Measurements from ENCODE around the gene FXYD1. TPM values are rescaled to one million over a fixed set of nuclear protein-coding genes. Genes with fewer than 3 reads are reported as not detected.
"Not testable (repeated sequence)": the region's sequence is repeated elsewhere in the genome, so short reads cannot be mapped to it uniquely, and the experiment has no call there.

FXYD1 gene
- polyA plus RNA-seq, 4 donors: 15.4 to 32.1 (median 24.9) TPM

DNA sequence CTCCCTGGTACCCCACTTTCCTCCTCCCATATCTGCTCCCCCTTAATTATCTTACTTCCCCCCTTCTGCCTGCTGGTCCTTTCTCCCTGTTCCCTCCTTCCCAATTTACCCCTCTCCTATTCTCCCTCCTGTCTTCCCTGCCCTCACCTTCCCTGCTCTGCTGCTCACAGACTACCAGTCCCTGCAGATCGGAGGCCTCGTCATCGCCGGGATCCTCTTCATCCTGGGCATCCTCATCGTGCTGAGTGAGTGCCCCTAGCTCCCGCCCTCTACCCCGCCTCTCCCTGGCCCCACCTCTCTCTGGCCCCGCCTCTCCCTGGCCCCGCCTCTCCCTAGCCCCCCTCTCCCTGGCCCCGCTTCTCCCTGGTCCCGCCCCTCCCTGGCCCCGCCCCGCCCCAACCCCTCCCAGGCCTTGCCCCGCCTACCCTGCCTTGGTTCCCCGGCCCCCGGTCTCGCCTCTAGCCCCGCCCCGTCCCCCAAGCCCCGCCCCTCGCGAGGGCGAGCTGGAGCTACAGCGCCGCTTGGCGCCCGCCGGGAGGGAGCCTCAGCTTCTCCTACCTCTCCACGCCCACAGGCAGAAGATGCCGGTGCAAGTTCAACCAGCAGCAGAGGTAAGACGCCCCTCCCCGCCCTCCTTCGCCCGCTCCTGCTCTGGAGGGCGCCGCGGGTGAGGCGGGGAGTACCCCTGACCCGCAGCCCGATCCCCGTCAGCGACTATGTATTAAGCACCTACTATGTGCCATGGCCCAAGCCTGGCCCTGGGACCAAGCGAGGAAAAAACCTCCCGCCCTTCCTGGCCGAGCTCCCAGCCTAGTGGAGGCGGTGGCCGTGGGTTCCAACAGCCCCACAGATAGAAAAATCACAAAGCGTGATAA is 2.6 kb downstream of the FXYD1 start:
- no peak for DNase-seq (ENCODE audit: low read depth in 4 of 4, low spot score in 2 of 4)

DNA sequence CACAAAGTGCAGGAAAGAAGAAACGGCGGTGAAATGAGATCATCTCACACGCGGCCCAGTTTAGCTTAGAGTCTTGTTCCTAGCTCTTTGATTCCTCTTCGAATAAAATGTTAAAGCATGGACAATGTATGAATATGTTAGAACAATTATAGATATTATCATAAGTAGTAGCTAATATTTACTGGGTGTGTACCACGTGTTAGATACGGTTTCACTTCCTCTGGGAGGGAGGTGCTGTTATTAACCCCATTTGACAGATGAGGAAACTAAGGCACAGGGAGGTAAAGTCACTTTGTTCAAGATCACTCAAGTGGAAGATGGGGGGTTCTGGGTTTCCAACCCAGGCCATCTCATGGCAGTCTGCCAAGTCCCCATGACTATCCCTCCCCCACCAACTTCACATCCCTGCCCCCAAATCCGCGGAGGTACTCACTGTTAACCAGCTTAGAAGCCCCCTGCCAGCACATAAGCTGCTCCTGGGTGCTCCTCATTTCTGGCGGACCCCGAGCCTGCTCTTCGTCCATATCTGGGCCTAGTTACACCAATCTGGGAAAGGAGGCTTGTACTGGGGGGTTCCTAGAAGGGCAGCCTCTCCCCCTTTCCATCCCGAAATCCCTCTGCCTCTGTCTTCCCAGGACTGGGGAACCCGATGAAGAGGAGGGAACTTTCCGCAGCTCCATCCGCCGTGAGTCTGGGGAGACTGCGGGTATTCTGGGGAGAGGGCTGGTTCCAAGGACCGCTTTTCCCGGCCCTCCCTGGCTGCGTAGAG is 3.4 kb downstream of the FXYD1 start:
- no peak for DNase-seq (ENCODE audit: low read depth in 4 of 4, low spot score in 2 of 4)

DNA sequence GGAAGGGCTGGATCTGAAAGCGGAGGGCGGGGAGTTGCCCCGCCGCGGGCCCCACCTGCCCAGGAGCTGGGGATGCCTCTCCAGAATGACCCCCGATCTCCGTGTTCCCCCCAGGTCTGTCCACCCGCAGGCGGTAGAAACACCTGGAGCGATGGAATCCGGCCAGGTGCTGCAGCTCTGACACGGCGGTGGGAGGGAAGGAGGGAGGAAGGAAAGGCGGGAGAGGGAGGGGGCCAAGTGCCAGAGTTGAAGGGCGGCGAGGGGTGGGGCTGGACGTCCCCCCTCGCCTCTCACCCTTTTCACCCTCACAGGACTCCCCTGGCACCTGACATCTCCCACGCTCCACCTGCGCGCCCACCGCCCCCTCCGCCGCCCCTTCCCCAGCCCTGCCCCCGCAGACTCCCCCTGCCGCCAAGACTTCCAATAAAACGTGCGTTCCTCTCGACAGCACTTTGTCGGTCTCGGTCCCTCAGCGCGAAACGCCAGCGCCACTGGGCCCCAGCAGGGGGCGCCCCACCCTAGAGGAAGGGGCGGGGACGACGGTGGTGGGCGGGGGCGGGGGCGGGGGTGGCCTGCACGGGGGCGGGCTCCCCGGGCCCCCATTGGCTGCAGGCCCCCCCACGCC is 4.1 kb downstream of the FXYD1 start:
- no peak for DNase-seq (ENCODE audit: low read depth in 4 of 4, low spot score in 2 of 4)

DNA sequence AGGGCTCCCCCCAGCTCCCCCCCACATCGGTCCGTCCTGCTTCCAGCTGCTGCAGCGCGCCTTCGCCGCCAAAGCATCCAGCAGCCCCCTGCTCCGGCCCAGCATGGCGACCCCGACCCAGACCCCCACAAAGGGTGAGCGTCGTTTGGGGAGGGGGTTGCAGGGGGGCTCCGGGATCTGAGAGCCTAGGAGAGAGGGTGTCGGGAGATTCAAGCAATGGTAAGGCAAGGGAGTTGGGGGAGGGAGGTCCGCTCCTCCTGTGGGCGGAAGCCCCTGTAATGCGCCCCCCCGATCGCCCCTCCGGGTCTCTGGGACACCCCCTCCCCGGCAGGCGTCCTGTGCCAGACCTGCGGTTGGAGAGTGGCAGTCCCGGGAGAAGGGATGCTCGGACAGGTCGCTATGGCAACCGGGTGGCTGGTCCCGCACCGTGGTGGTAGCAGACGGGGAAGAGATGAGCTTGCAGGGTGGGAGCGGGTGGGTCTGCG is 4.6 kb downstream of the FXYD1 start, which contains the start of gene FXYD7:
Gene FXYD7 (plus strand): TSS at position 25 of the 485 bp plus-strand sequence. CDS start 79 bp downstream, at position 104.
- no peak for DNase-seq (ENCODE audit: low read depth in 4 of 4, low spot score in 2 of 4)

DNA sequence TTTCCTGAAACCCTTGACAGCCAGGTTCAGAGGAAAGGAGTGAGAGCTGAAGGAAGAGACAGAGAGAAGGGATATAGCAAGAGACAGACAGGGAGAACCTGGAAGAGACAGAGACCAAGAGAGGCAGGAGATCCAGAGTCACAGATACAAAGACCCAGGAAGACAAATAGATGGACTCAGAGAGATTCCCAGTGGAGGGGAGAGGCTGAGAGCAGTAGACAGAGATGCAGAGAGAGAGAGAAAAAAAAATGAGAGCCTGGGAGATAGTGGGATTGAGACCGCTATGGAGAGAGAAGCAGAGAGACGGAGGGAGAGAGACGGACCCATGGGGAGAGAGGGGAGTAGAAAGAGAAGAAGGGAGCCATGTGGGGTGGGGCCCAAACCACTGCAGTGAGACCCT is 5.2 kb downstream of the FXYD1 start:
- no peak for DNase-seq (ENCODE audit: low read depth in 4 of 4, low spot score in 2 of 4)

DNA sequence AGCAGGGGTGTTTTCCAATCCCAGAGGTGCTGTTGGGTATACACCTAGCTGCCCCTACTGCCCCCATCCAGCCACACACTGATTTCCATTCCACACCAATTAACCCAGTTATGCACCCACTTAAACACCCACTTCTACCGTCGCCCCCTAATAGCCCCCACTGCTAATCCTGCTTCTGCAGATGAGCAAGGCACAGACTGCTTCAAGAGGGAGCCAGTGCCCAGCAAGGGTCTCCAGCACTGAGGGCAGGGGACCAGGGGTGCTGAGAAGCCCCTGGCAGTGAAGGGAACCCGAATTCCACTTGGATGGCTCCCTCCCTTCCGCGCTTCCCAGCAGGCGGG is 5.6 kb downstream of the FXYD1 start:
- no peak for DNase-seq (ENCODE audit: low read depth in 4 of 4, low spot score in 2 of 4)

DNA sequence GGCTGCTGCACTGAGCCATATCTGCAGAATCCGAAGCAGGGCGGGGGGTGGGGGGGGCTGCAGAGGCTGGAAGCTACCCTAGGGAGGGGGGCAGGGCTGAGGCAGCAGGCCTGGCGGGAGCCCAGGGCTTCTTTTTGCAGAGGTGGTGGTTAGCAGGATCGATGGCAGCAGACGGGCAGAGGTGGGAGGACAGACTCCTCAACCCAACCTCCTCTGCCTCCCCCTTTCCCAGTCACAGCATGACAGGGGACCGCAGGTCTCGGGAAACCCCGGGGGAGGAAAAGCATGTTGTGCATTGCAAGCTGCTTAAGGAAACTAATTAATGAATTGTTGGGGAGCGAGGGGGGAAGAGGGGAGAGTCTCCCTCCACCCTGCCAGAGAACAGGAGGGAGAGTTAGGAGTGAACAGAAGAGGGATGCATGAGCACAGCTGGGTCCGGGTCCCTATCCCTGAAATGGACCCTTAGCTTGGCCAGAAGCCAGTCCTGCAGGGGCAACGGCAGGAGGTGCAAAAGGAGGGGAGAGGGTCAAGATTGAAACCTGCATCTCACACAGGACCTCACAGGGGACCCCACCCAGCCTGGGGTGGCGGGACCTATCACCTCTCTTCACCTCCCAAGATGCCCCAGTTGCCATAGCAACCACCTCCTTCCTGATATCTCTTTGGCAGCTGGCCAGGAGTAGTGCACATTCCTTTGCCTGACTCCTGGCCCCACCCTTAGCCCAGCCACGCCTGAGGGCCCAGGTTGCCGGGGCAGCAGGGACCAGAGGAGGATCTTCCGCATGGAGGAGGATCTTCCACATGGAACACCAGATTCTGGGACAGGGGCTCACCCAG is 6.2 kb downstream of the FXYD1 start:
- DNase-seq (ENCODE audit: low read depth in 4 of 4, low spot score in 2 of 4): no peak

DNA sequence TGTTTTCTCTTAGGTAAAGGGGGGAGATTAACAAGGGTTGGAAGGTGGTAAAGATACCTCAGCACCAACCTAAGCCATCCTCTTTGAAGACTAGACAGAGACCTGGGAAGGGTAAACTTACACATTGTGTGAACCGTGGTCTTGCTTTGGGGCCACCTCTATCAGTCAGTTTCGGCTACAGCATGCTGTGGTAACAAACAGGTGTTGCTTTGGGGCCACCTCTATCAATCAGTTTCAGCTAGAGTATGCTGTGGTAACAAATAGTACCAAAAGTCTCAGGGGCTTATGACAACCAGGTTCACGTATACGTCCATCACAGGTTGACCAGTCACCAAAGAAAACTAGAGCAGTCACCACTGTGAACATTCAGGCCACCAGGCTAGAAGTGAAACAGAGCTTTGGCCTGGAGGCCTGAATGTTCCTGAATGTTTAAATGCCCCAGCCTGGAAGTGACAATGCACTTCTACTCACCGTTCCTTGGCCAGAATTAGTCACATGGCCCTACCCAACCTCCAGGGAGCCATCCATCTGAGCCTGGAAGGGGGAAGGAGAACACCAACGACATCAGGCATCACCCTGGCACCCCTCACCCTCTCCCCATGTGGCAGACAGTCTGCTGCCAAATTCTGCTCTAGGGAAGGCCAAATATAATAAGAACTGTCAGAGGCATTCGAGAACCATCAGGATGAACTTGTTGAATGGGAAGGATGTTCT is 8.3 kb downstream of the FXYD1 start:
- DNase-seq (ENCODE audit: low read depth in 4 of 4, low spot score in 2 of 4): no peak

DNA sequence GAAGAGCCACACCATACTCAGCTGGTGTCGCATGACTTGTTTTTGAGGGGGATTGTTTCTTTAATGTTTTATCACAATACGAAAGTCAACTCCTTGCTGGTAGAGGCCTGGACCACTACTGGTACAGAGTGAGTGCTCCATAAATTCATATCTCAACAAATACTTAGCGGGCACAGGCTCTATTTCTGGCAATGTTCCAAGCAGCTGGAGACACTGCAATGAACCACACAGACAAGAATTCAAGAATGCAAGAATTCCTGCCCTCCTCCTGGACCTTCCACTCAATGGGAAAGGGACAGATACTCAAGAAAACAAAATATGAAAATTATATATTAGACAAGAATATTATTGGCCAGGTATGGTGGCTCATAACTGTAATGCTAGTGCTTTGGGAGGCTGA is 10.8 kb downstream of the FXYD1 start:
- DNase-seq (ENCODE audit: low read depth in 4 of 4, low spot score in 2 of 4): no peak

DNA sequence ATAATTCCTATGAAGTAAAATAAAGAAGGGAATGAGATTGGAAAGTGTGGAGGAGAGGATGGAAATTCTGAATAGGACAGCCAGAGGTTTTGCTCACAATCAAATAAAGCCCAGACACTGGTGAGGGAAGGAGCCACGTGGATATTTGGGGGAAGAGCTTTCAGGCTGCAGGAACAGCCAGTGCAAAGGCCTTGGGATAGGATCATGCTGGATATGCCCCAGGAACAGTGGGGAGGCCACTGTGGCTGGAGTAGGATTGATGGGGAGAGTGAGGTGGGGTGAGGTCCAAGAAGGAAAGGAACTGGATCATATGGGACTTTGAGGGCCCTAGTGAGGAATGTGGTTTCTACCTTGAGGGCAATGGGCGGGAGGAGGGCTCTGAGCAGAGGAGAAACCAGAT is 11.8 kb downstream of the FXYD1 start:
- DNase-seq (ENCODE audit: low read depth in 4 of 4, low spot score in 2 of 4): no peak

DNA sequence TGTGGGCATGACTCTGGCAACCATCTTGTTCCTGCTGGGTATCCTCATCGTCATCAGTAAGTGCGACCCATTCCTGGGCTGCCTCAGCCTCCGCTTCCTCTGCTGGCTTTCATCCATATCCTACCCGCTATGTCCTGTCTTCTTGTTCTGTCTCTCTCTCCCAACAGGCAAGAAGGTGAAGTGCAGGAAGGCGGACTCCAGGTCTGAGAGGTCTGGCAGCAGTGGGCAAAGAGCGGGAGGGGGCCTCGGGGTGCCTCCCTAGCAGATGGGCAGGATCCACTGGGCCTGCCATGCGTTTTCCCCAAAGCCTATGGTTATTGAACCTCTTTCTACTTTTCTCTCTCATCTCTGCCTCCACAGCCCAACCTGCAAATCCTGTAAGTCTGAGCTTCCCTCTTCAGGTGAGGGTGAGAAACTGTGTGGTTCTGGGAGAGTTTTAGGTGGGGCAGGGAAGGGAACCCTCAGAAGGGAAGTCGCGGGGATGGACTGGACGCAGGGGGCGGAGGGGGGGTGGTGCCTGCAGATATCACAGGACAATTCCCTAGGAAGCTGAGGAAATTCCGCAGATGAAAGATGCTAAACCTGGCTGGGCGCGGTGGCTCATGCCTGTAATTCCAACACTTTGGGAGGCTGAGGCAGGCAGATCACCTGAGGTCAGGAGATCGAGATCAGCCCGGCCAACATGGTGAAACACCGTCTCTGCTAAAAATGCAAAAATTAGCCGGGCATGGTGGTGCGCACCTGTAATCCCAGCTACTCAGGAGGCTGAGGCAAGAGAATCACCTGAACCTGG is 12.8 kb downstream of the FXYD1 start:
- no peak for DNase-seq (ENCODE audit: low read depth in 4 of 4, low spot score in 2 of 4)

DNA sequence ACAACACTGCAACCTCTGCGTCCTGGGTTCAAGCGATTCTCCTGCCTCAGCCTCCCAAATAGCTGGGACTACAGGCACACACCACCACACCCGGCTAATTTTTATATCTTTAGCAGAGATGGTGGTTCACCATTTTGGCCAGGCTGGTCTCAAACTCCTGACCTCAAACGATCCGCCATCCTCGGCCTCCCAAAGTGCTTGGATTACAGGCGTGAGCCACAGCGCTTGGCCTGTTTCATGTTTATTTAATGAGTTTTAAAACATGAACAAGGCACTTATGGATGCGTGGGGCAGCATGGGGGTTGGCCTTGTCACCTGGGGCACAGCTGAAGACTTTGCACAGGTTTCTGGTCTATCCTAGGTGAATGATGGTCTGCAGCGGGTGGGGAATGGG is 14.5 kb downstream of the FXYD1 start:
- DNase-seq (ENCODE audit: low read depth in 4 of 4, low spot score in 2 of 4): not testable (repeated sequence)

DNA sequence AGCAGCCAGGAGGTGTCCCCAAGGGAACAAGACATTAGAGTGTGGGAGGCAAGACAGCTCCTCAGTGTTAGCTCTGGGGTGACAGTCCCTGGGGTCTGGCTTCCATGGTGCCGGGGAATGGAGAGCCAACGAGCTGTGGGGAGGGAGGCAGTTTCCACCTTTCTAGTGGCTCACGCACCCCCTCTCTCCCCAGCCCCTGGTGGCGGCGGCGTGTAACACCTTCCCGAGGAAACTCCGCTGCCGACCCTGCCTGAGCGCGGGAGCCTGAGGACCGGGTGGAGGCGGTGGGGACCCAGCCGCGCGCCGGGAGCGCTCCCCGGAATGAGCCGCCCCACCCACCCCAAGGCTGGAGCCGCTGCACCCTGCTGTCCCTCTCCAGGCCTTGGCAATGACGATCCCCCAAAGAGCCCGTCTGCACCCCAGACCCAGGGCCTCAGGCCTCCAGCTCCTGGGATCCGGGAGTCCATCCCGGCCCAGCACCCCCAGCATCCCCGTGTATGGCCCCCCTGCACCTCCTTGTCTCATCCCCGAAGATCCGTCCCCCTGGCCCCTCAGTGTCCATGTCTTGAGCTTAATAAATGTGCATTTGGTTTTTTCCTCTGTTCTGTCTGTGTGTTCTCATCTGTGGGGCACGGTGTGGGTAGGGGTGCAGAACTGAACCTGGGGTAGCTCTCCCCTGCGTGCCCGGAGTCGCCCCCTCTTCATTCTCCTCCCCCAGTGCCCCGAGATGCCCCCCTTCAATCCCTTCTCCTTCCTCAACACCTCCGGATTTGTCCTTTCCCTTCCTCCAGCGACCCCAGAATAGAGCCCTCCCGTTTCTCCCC is 15.3 kb downstream of the FXYD1 start:
- no peak for DNase-seq (ENCODE audit: low read depth in 4 of 4, low spot score in 2 of 4)

DNA sequence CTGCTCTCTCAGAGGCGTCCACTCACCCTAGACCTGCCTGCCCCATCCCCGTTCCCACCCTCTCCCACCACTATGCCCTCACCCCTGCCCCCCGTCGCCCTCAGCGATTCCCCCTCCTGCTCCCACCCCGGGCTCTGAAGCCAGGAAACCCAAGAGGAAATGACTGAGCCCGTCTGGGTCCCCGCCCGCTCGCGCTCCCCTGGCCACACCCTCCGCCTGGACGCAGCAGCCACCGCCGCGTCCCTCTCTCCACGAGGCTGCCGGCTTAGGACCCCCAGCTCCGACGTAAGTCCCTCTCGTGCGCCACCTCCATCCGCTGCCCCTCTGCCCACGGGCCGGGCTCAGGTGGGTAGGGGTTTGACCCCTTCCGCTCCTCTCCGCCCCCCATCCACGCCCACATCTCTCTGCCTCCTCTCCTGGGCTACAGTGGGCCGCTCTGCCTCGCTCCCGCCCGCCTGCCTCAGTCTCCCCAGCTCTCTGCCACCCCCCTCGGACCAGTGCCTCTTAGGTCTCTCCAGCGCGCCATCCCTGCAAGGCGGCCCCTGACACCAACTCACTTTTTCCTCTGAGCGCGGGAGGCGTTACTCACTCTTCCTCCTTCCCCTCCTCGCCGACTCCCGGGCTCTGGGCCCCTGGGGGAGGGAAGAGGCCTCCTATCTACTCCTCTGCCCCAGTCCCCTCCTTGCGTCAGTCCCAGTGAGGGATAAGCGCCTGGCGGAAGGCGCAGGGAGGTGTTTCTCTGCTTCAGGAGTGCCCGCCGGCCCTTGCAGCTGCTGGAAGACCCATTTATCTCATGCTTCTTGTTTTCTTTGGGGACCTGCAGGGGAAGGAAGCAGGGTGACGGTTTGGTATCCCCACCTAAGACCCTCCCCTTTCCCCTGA is 16.1 kb downstream of the FXYD1 start, which contains the start of gene FXYD5:
Gene FXYD5 (plus strand): TSS at position 211 of the 882 bp plus-strand sequence. CDS start 816 bp downstream, outside the sequence.
- no peak for DNase-seq (ENCODE audit: low read depth in 4 of 4, low spot score in 2 of 4)

DNA sequence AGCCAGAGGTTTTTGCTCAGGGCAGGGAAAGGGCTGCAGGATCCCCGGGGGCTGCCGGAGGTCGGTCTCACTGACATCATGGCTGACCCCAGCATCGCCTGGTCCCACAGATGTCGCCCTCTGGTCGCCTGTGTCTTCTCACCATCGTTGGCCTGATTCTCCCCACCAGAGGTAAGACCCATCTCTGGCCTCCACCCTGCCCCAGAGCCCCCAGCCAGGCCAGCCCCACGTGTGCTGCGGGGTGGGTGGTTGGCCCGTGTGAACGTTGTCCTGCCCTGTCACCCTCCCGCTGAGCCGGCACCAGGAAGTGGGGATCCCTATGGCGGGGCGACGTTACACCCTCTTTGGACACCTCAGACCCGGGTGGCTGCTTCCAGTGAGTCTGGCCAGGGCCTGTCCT is 16.8 kb downstream of the FXYD1 start:
- no peak for DNase-seq (ENCODE audit: low read depth in 4 of 4, low spot score in 2 of 4)

DNA sequence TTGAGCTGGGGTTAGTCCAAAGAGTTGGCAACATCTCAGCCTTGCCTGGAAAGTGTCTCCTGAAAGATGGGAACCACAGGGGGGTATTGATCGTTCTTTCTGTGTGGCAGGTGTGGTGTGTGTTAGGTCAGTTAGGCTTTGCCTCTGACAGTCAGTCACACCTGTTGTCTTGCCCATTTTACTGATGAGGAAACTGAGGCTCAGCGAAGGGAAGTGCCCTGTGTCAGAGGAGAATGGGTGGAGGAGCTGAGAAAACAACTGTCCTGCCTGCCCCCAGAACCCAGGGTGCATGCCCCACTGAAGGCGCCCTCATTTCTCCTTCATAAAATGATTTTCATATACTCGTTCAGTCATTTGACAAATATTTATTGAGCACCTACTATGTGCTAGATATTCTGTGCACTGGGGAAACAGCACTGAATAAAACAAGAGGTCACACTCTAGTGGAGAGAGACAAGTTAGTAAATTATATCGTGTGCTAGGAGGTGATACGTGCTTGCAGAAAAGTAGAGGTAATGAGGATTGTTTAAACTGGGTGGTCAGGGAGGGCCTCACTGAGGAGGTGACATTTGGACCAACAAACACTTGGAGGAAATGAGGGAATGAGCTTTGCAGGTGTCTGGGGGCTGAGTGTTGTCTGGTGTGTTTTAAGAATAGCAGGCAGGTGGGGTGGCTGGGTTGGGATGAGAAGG is 17.5 kb downstream of the FXYD1 start:
- DNase-seq (ENCODE audit: low read depth in 4 of 4, low spot score in 2 of 4): no peak

DNA sequence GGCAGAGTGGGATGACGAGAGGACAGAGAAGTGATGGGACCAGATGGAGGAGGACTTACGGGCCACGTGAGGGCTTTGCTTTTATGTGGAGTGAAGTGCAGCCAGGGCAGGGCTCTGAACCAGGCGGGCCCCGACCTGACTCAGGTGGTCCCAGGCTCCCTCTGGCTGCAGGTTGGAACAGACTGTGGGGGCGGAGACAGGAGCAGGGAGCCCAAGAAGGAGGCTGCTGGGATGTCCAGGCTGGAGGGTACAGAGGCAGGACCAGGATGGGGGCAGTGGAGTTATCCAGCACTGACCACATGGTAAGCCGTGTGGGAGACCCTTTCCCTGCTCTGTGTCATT is 18.0 kb downstream of the FXYD1 start:
- no peak for DNase-seq (ENCODE audit: low read depth in 4 of 4, low spot score in 2 of 4)
